Transverse colon (tissue), 4 donors: ENCODE data around the gene OPN3. TPM values are rescaled to one million over a fixed set of nuclear protein-coding genes. Genes with fewer than 3 reads are reported as not detected.
A peak's percentile ranks its signal among the peaks of the same experiment; 100 is the strongest.

Experiments
- DNase-seq: peaks from one replicate; pipeline ENCODE4 v3.0.0-alpha.2; 2019
- H3K27ac ChIP-seq, 4 donors: fragments of 200-600 bp; sonication (generic); 2 replicates each; pipeline ENCODE4 v1.5.1; 2016 to 2018; ENCODE audit warnings: inconsistent platforms in 4 of 4
- H3K27me3 ChIP-seq: fragments of 200-600 bp; sonication (generic); 2 replicates; pipeline ENCODE4 v1.5.1; 2017; ENCODE audit warnings: inconsistent platforms
- H3K36me3 ChIP-seq, 4 donors: fragments of 200-600 bp; sonication (generic); 2 replicates each; pipeline ENCODE4 v1.5.1; 2017 to 2019; ENCODE audit warnings: inconsistent platforms in 4 of 4
- H3K4me1 ChIP-seq, 4 donors: fragments of 200-600 bp; sonication (generic); 2 replicates each; pipeline ENCODE4 v1.5.1; 2017 to 2020; ENCODE audit warnings: inconsistent platforms in 4 of 4
- H3K4me3 ChIP-seq, 4 donors: fragments of 200-600 bp; sonication (generic); 1 replicate in 1 of 4; 2 replicates in 3 of 4; pipeline versions ENCODE4 v1.5.1 to v1.6.1; 2017 to 2019; ENCODE audit warnings: inconsistent platforms in 4 of 4
- H3K9me3 ChIP-seq, 2 donors: fragments of 200-600 bp; sonication (generic); 2 replicates each; pipeline ENCODE4 v1.5.1; 2017 to 2019; ENCODE audit warnings: inconsistent platforms in 2 of 2
- CTCF ChIP-seq, 5 experiments: fragments of 200-600 bp in 3 of 5; fragments of 450-650 bp in 2 of 5; sonication (generic) in 3 of 5; IDR thresholded peaks; 1 replicate in 2 of 5; 2 replicates in 3 of 5; pipeline ENCODE4 v1.5.1; 2016 to 2017; ENCODE audit warnings: antibody characterized with exemption in 5 of 5, inconsistent platforms in 3 of 5, mild to moderate bottlenecking in 2 of 5, moderate library complexity in 1 of 5
- EP300 ChIP-seq: sonication (generic); formaldehyde crosslinking; IDR thresholded peaks from one replicate; pipeline ENCODE4 v1.6.1; 2017; ENCODE audit warnings: antibody characterized with exemption, low read depth
- POLR2A ChIP-seq: fragments of 450-650 bp; IDR thresholded peaks from one replicate; pipeline ENCODE4 v1.6.1; 2016; ENCODE audit warnings: antibody characterized with exemption, mild to moderate bottlenecking, moderate library complexity
- POLR2AphosphoS5 ChIP-seq, 3 donors: sonication (generic); formaldehyde crosslinking; IDR thresholded peaks; one replicate each; pipeline ENCODE4 v1.6.1; 2016; ENCODE audit warnings: antibody characterized with exemption in 3 of 3
- whole genome bisulfite sequencing, 2 donors: methylation state at CpG; one replicate each; pipeline ENCODE4 v1.1.5; 2018; ENCODE audit warnings: low coverage in 1 of 2; 5-methylcytosine and 5-hydroxymethylcytosine counted together
- in situ Hi-C, 4 donors: fragments of 200-750 bp; cut with MboI; loops; one replicate each; pipeline versions ENCODE4 v1.15.0 to v1.15.1; 2017; ENCODE audit warnings: low sequenced_read_pairs in 3 of 4, low pct_ligation_motif_present in 1 of 4, low pct_unique_long_range_greater_than_20kb in 1 of 4
- intact Hi-C: fragments of 100-400 bp; cut with DNase I; formaldehyde crosslinking; loops from one replicate; pipeline ENCODE4 v1.15.1; 2023; ENCODE audit warnings: low total_unique reads
- total RNA-seq, 4 donors: library from RNA; depleted of rRNA; stranded (reverse); fragments of >200 nt; gene quantifications; one replicate each; pipeline ENCODE4 v1.1.0, GENCODE V29; 2016

Gene OPN3
- total RNA-seq, 4 donors from 2014 or later = 23.5 to 107 (median 49.3) TPM

- no peaks in the 10 kb centered on the region for H3K9me3 ChIP-seq
- DNase-seq = no peak
- no peak overlapping the region for H3K4me3 ChIP-seq
- 83 to 85% methylated on average over 1 of the region's 1 CpG for WGBS, 2 donors
- H3K27me3 ChIP-seq = no peaks in the 10 kb centered on the region
- intact Hi-C loops = no loop called here
- H3K36me3 ChIP-seq = peaks cover 0 to 9% (median 0%) of the 10 kb centered on the region in 4 donors
- TF ChIP-seq POLR2A = no peak
- TF ChIP-seq POLR2AphosphoS5 (IDR thresholded peaks at IDR 0.05) = no peak
- TF ChIP-seq EP300 = no peak
- TF ChIP-seq CTCF (IDR thresholded peaks at IDR 0.05) = no peak
- H3K4me1 ChIP-seq = peaks cover 0 to 30% (median 11%) of the 10 kb centered on the region in 4 donors
- in situ Hi-C loops = loop anchor here in 2 of 4 donors (10.0 to 25.0 kb wide), 2 partner anchors 93 to 96 kb away; partner anchors contain the start of gene KMO (in 2 of the 2)
- no peak overlapping the region for H3K27ac ChIP-seq
Observed at GRCh38 chr1:241630476-241630875, 9.7 kb downstream of the OPN3 start.

GRCh38 chr1:241630005-241630404 lies 10.2 kb downstream of the OPN3 start:
- intact Hi-C loops (no loop called here), in situ Hi-C loops (loop anchor here in 2 of 4 donors (10.0 to 25.0 kb wide), 2 partner anchors 93 to 95 kb away; partner anchors contain the start of gene KMO (in 2 of the 2))
- Histone ChIP-seq H3K27me3 (no peaks in the 10 kb centered on the region), H3K27ac (no peak overlapping the region), H3K4me3 (no peak overlapping the region), H3K9me3 (no peaks in the 10 kb centered on the region), H3K36me3 (peaks cover 0 to 4% (median 0%) of the 10 kb centered on the region in 4 donors), H3K4me1 (peaks cover 0 to 34% (median 13%) of the 10 kb centered on the region in 4 donors)
- DNase-seq = no peak
- TF ChIP-seq CTCF (IDR thresholded peaks at IDR 0.05) (no peak), POLR2A (no peak), EP300 (no peak), POLR2AphosphoS5 (IDR thresholded peaks at IDR 0.05) (no peak)

- Histone ChIP-seq H3K36me3 (peaks cover 0 to 4% (median 0%) of the 10 kb centered on the region in 4 donors), H3K27ac (peak overlapping the region in 3 of 4 donors; percentile 16 to 53 (median 27)), H3K4me1 (peaks cover 0 to 40% (median 13%) of the 10 kb centered on the region in 4 donors), H3K27me3 (no peaks in the 10 kb centered on the region), H3K4me3 (no peak overlapping the region), H3K9me3 (no peaks in the 10 kb centered on the region)
- intact Hi-C loops = no loop called here
- WGBS, 2 donors = 32 to 34% methylated on average over 9 of the region's 9 CpGs
- TF ChIP-seq POLR2A = no peak
- no peak for TF ChIP-seq EP300
- peak; percentile 47 to 71 (median 58) for TF ChIP-seq CTCF (IDR thresholded peaks at IDR 0.05)
- TF ChIP-seq POLR2AphosphoS5 (IDR thresholded peaks at IDR 0.05) = no peak
- DNase-seq = peak; percentile 37
- in situ Hi-C loops = loop anchor here in 1 of 4 donors (25.0 kb wide), 1 partner anchor 90 kb away; the partner anchor contains the start of gene KMO
Observed at GRCh38 chr1:241627453-241628259, 12.5 kb downstream of the OPN3 start.

GRCh38 chr1:241624935-241625334 lies 15.2 kb downstream of the OPN3 start:
- Histone ChIP-seq H3K27ac (no peak overlapping the region), H3K27me3 (no peaks in the 10 kb centered on the region), H3K9me3 (no peaks in the 10 kb centered on the region), H3K4me3 (no peak overlapping the region), H3K36me3 (no peaks in the 10 kb centered on the region), H3K4me1 (peaks cover 0 to 39% (median 13%) of the 10 kb centered on the region in 4 donors)
- no peak for TF ChIP-seq POLR2A
- no peak for TF ChIP-seq CTCF (IDR thresholded peaks at IDR 0.05)
- TF ChIP-seq EP300 = no peak
- TF ChIP-seq POLR2AphosphoS5 (IDR thresholded peaks at IDR 0.05) = peak in 1 of 3 donors; percentile 36
- DNase-seq = no peak
- intact Hi-C loops = no loop called here
- 44 to 74% methylated on average over 2 of the region's 2 CpGs for WGBS, 2 donors
- in situ Hi-C loops = loop anchor here (25.0 kb wide), 3 partner anchors 88 to 362 kb away; partner anchors contain the start of genes EXO1 (in 2 of the 4), MAP1LC3C (in 2 of the 4) and KMO (in 1 of the 4)
